ENCODE measurements around the gene ZBTB7B.
A peak's percentile ranks its signal among the peaks of the same experiment; 100 is the strongest.

Gene ZBTB7B

DNA sequence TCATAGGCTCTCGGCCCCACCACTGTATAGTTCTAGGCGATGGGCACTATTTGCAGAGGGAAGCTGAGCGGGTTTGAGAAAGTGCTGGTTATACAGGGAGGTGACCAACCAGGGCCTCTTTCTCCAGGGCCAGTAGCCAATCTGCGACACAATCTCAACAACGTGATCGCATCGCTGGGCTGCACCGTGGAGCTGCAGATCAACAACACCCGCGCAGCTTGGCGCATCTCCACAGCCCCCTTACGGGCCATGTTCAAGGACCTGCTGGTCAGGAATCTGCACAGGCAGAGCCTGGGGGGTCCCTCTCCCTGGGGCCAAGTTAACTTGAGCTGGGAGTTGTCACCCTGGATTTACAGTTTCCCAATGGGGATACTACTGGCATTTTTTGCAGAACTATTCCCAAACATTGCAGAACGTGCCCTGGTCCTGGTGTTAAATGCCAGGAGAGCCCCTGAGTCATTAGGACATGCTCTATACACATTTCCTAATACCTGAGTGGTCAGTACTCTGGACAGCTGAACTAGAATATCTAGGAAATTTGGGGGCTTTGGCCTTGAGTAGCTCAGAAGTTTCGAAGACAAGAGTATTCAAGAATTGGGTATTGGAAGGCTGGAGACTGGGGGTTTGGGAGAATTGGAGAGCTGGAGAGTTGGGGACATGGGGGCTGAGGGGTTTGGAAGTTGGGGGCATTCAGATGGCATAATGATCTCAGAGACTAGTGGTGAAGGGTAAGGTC, 37.9 kb downstream of the ZBTB7B start:
- DNase-seq, result no peak

DNA sequence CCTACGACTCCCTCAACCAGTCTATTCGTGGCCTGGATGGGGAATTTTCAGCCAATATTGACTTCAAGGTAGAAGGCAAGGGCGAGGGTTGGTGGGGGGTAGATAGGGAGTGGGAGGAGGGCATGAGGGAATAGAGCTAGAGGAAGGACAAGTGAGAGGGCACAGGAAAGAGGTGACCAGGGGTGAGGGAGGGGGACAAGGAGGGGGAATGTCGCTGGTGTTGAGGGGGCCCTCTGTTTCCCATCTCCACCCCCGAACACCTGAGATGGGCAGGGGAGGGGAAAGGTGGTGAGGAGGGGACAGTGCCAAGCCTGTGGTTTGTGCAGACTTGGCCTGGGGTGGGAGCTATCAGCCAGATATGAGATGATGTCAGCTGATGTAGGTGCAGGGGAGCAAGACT, 40.2 kb downstream of the ZBTB7B start:
- DNase-seq, result no peak

DNA sequence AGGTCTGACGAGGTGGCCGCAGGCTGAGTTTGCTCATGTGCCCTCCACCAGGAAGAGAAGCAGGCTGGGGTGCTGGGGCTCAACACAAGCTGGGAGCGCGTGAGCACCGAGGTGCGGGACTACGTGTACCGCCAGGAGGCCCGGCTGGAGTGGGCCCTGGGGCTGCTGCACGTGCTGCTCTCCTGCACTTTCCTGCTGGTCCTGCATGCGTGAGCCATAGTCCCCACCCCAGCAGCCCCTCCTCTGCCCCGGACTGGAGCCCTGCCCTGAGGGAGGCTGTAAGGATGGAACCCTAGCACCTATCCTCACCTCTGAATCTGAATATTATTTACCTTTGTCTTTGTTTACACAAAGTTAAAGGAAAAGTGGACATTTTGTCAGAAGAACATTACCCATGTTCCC, 40.7 kb downstream of the ZBTB7B start:
- no peak for DNase-seq

DNA sequence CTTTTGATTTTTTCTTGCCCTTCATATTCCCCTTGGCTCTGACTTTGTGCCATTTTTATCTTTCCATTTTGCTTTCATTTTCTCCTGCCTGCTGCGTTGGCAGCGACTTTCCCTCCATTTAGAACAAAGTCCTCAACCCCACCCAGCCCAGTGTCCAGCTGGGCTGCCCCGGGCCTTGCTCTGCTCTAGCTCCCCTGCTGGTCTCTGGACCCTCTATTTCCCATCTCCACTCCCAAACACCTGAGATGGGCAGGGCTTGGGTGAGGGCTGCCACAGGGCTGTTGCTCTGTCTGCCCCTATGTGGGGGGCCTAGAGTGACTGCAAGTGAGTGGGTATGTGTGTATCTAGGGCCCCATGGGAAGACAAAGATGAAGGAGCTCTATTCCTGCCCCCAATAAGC, 41.2 kb downstream of the ZBTB7B start:
- DNase-seq, result no peak

DNA sequence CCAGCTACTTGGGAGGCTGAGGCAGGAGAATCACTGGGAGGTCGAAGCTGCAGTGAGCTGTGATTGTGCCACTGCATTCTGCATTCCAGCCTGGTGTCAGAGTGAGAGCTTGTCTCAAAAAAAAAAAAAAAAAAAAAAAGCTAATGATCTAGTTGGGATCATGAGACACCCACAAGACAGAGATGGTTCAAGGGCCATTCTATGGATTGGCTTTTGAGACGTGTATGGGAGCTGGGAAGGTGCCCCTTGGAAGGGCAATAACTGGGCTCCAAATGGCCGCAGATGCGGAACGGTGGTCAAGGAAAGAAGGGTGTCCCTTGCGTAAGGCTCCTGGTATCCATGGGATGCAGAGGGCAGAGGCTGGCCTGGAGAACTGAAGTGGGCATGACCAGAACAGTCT, 41.8 kb downstream of the ZBTB7B start:
- DNase-seq, result no peak

DNA sequence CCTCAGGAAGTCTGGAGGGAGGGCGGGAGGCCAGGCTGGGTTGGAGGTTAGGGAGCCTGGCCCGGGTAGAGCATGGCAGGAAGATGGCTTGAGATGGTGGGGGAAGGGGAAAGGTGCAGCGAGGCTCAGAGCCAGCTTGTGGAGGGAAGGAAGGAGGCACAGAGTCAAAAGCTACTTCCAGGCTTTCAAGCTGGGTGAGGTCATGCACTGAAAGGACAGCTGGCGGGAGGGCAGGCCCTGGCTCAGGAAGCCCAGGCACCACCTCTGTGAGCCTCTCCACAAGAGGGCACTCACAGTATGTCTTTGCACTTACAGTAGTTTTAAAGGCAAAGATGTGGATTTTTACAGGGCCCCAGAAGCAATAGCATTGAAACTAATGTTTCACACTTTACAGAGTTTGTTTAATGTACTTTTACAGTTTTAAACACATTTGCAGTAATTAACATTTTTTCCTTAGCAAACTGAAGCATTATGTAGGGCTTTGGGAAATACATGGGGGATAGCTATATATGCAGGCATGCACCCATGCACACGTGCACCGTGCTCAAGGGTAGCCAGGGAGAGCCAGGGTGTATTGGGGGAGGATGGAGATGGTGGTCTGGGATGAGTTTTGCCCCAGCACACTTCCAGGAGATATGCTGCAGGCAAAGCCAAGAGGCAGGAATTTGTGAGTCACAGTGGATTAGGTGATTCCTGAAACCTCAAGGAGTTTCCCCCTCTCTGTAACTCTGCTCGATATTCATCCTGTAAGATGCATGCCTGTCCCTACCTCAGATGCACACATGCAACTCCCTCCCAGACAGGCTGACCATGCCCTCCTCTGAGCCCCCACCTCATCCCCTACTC, 42.4 kb downstream of the ZBTB7B start:
- DNase-seq, result peak; percentile 67

DNA sequence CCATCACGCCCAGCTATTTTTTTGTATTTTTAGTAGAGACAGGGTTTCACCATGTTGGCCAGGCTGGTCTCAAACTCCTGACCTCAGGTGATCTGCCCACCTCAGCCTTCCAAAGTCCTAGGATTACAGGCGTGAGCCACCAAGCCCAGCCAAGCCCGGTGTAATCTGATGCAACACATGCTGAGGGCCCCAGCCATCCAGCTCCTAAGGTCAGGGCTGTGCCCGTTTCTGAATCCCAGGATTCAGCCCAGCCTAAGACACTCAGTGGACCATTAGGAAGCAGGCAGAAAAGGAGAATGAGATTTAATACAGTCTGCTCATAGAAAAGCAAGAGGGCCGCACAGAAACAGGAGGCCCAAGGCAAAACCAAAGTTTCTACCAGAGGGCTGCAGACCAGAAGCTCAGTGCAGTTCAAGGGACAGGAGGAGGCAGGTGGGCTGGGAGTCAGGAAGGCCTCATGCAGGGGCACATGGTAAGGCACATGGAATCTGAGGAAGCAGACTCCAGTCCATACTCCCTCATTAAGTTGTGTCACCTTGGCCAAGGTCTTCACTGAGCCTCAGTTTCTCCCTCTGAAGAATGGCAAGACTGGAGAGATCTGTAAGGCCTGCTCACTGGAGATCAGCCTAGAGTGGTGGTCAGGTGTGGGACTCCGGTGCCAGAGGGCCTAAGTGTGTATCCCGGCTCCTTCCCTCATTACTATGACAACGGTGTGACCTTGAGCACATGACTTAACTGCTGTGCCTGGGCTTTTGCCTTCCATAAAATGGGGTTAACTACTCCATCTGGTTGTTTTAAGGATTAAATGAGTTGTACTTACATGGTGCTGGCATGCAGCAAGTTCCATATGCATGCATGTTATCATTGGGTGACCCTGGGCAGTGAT, 46.1 kb downstream of the ZBTB7B start:
- DNase-seq, result no peak

DNA sequence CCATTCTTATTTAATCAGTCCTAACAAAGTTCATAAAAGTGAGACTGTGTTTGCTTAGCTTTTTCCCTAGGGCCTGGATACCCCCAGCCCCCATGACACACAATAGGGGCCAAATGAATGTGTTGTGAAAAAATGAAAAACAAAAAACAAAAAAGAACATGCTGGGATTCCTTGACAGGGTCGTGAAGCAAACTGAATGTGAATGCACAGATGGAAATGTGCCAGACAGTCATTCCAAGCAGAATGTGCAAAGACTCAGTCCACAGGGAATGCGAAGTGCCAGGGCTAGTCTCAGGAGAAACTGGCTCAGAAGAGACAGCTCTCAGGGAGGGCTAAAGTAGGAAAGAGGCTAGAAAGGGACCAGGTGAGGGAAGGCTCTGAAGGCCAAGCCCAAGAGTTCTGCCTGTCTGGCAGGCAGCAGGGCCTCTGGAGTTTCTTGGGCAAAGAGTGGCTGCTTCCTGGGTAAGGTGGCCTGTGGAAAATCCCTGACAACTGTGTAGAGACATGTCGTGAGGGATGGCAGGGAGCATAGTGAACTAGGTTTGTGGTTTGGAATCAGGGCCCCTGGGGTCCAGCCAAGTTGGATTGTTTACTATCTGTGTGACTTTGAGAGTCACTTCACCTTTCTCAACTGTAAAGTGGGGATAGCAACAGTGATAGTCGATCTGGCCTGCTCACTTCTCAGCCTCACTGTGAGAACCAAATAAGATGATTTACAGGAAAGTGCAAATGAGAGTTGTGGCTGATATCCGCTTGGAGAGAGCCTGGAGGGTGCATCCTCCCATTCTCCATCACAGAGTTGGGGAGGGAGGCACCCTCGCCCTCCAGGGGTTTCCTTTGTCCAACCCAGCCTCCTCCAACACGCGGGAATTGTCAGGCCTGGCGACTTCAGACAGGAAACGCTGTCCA, 47.3 kb downstream of the ZBTB7B start:
- no peak for DNase-seq

DNA sequence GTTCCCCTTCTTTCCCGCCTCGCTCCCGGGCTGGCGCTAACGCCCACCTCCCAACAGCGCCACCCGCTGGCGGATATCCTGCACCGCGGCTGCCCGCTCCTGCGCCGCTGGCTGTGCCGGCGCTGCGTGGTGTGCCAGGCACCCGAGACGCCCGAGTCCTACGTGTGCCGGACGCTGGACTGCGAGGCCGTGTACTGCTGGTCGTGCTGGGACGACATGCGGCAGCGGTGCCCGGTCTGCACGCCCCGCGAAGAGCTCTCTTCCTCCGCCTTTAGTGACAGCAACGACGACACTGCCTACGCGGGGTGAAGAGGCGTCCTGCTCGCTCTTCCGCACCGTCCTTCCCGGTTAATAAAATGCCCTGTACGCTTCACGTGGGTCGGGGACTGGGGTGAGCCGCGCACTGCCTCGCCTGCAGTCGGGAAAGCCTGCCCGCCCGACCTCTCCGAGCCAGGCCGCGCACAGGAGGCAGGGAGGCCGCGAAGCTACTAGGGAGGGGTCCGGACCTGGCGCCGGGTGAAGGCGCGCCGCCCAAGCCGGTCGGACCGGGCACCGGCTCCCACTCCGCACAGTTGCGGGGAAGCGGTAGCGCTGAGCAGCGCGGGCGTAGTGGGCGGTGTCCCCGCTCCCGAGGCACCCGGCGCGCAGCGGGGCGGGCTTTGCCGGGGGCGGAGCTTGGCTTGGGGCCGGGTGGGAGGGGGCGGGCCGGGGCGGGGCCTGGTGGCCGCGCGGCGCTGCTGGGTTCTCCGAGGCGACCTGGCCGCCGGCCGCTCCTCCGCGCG, 48.1 kb downstream of the ZBTB7B start, which contains the start of gene ADAM15:
ADAM15 (plus strand) TSS at position 757 of the 782 bp plus-strand sequence. CDS start 71 bp downstream, outside the sequence.
- DNase-seq, result peak; percentile 92

DNA sequence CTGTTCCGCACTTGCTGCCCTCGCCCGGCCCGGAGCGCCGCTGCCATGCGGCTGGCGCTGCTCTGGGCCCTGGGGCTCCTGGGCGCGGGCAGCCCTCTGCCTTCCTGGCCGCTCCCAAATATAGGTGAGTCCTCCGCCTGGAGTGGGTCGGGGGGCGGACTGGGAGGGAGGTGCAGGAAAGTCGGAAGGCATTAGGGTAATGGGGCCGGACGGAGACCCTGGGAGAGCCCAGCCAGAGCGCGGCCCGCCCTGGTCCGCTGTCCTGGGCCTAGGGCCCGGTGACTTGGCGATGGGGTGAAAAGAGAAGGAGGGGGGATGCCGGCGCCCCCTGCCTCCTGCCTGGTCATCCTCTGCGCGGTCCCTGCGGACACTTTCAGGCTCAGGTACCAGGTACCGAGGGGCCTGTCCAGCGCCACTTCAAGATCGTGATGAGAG, 48.8 kb downstream of the ZBTB7B start:
- peak; percentile 72 for DNase-seq

DNA sequence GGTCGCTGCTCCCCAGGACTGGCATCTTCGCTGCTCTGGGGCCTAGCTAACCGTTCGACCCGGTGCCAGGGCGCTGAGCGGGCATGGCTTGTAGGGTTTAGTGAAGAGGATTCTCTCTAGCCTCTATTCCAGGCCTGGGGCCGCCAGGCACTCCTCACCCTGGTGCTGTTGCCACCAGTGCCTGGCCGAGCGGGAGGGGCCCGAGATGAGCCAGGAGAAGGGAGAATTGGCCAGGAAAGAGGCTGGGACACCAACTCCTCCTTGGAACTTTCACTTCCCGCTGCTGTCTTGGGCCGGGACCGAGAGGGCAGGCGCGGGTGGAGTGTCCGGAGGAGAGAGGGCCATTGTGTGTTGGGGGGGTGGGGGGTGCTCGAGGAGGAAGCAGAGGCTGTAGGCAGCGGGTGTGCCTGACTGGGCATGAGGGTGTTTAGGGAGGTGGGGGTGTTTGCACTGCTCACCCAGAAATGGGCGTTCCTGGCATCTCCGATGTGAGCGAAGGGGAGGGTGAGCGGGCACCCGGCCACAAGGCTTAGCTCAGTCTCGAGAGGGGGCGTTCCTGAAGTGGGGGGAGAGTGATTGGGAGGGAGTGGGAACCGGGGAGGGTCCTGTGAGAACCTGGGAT, 49.3 kb downstream of the ZBTB7B start:
- peak; percentile 65 for DNase-seq

DNA sequence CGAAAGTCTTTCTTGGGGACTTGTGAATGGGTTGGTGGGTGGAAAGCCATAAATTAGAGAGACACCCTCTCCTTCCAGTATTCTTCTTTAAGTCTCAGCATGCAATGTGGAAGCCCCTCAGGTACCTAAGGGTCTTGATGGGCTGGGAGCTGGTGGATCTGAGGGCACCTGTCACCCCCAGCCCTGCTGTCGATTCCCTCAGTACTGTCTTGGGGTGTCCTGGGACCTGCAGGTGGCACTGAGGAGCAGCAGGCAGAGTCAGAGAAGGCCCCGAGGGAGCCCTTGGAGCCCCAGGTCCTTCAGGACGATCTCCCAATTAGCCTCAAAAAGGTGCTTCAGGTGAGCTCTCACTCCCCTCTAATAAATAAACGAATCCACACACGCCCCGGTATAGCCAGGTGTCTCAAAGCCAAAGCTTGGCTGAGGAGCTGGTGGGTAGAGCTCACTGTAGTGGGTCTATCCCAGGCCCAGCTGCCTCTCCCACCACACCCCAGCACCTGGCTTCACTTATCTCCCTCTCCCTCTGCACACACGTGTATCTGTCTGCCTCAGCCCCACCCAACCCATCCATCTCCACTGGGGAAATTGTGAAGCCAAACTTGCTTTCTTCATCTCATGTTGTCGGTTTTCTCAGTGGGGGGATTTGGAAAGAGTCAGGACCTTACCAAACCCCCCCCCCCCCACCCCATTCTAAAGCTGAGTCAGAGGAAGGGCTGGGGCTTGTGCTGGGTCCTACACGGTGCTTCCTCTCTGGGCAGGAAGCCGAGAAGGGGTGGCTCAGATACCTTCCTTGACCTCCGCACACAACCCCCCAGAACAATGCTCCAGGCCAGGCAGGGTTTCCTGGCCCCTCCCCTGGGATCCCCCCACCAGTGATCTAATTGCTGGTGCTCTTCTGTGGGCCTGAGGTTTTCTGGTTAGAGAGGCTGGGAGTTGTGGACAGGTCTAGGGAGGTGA, 50.1 kb downstream of the ZBTB7B start:
- peak; percentile 46 for DNase-seq

DNA sequence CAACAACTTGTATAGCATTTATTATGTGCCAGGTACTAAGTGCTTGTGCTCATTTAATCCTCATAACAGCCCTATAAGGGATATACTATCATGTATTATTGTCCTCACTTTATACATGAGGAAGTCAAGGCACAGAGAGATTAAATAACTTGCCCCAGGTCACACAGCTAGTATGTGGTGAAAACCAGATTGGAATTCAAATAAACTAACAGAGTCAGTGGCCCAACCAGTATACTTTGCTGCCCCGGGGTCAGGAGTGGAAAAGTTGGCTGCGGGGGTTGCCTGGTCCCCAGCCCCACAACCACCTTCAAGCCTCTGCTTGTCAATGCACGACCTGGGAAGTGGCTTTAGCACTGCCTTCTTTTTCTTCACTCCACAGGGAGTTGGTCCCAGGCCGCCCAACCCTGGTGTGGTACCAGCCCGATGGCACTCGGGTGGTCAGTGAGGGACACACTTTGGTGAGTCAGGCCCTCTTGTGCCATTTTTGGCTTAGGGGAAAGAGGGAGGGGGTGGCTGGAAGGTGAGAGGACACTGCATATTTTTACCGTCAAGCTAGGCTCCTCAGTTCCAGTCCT, 51.0 kb downstream of the ZBTB7B start:
- DNase-seq, result no peak

DNA sequence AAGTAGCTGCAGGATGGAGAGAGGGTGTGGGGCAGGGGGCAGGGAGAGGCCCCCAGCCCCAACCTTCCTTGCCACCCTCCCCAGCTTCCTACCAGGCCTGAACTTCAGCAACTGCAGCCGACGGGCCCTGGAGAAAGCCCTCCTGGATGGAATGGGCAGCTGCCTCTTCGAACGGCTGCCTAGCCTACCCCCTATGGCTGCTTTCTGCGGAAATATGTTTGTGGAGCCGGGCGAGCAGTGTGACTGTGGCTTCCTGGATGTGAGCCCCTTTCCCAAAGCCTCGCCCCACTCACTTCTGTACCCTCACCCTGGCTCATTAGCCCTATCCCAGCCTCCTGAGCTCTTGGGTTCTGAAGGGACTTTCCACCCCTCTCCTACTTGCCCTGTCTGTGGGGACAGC, 54.5 kb downstream of the ZBTB7B start:
- no peak for DNase-seq

DNA sequence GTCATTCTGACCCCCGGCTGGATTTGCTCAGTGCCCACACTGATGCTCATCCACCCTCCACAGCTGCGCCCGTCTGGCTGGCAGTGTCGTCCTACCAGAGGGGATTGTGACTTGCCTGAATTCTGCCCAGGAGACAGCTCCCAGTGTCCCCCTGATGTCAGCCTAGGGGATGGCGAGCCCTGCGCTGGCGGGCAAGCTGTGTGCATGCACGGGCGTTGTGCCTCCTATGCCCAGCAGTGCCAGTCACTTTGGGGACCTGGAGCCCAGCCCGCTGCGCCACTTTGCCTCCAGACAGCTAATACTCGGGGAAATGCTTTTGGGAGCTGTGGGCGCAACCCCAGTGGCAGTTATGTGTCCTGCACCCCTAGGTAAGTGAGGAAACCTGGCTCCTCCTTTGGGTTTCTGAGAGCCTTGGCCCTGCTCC, 55.2 kb downstream of the ZBTB7B start:
- DNase-seq, result no peak

DNA sequence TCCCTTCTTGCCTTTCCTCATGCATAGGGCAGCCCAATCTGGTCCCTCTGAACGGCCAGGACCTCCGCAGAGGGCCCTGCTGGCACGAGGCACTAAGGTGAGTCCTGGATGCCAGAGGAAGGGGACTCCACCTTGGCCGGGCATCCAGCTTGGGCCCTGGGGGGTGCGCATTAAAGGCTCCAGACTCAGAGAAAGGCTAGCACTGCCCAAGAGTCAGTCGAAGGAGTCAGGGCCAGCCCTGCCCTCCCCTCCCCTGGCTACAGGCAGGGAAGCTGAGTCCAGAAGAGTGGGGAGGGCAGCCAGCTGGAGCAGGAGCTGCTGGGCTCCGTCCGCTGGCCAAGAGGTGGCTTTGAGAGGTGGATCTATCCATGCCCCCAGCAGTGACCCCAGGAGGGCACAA, 58.1 kb downstream of the ZBTB7B start:
- DNase-seq, result no peak

DNA sequence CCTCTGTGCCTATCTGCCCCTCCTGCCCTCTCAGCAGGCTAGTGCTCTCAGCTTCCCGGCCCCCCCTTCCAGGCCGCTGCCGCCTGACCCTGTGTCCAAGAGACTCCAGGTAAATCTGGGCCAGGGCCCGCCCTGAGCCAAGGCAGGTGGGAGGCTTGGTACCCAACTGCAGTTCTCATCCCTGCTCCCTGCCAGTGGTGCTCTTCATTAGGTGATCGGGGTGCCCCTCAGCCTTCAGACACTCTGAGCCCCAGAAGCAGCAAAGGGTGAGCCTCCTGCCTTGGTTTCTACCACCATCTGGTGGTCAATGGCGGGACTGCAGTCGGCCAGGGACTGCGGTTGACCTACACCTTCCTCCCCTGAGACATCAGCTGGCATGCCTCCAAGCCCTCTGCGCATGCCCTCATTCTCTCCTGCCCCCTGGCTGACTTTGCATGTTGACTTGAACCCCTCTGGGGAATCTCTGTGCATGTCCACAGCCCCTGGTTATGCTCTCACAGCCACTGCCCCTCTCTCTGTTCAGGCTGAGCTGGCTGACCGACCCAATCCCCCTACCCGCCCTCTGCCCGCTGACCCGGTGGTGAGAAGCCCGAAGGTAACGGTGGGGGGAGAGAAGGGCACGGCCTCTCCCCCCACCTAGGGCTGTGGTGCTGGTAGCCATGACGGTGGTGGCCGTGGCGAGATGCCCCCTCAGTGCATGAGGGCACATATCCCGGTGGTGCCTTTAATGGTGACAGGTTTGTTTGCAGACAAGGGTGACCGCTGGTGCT, 59.0 kb downstream of the ZBTB7B start:
- DNase-seq, result peak; percentile 98

DNA sequence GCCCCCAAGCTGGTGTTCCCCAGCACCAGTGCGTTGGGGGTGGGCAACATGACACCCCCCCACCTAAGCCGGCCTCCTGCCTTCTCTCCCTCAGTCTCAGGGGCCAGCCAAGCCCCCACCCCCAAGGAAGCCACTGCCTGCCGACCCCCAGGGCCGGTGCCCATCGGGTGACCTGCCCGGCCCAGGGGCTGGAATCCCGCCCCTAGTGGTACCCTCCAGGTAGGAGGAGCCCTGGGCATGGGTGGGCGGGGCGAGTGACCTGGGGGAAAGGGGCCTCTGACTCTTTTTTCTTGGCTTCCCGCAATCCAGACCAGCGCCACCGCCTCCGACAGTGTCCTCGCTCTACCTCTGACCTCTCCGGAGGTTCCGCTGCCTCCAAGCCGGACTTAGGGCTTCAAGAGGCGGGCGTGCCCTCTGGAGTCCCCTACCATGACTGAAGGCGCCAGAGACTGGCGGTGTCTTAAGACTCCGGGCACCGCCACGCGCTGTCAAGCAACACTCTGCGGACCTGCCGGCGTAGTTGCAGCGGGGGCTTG, 59.6 kb downstream of the ZBTB7B start:
- peak; percentile 74 for DNase-seq
